ENCODE measurements around the gene ZPLD1.

Gene ZPLD1

DNA sequence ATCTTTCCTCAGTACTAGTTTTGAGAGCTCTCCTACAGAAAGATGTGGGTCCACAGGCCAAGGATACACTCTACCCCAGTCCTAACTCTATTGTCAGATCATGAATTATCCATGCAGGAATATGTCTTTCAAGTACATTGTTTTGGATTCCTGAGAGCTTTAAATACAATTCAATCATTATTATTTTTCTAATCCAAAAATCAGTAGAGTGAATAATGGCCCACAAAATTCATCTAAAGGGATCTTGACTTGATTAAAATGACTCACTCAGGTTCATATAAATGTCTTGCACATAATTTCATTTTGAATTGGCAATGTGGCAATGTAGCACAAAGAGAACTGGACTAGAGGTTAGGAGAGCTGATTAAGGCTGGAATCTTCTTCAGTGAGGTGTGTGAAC is 93.9 kb downstream of the ZPLD1 start:
- DNase-seq (ENCODE audit: extremely low read depth, low read depth) = no peak
- TF ChIP-seq, protein P1, sequence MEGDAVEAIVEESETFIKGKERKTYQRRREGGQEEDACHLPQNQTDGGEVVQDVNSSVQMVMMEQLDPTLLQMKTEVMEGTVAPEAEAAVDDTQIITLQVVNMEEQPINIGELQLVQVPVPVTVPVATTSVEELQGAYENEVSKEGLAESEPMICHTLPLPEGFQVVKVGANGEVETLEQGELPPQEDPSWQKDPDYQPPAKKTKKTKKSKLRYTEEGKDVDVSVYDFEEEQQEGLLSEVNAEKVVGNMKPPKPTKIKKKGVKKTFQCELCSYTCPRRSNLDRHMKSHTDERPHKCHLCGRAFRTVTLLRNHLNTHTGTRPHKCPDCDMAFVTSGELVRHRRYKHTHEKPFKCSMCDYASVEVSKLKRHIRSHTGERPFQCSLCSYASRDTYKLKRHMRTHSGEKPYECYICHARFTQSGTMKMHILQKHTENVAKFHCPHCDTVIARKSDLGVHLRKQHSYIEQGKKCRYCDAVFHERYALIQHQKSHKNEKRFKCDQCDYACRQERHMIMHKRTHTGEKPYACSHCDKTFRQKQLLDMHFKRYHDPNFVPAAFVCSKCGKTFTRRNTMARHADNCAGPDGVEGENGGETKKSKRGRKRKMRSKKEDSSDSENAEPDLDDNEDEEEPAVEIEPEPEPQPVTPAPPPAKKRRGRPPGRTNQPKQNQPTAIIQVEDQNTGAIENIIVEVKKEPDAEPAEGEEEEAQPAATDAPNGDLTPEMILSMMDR (IDR thresholded peaks at IDR 0.05; ENCODE audit: low read depth, low read length) = no peak
